ENCODE results near the gene NHS. TPM values are rescaled to one million over a fixed set of nuclear protein-coding genes. Genes with fewer than 3 reads are reported as not detected.

NHS gene
- total and polyA plus RNA-seq, 10 donors, result 0.32 to 3.1 (median 2.1) TPM

- Histone ChIP-seq H3K27ac (no peak overlapping the region), H3K4me1 (no peaks in the 10 kb centered on the region), H3K9me3 (no peaks in the 10 kb centered on the region), H3K36me3 (no peaks in the 10 kb centered on the region), H3K4me3 (no peak overlapping the region), H3K27me3 (replicated peaks in 1 of 7) (no peaks in the 10 kb centered on the region)
- intact Hi-C loops (cut with DNase I; ENCODE audit: low total_unique reads), result no loop called here
- whole genome bisulfite sequencing, 5 donors, result 80 to 95% (median 86%) methylated on average over 5 of the region's 5 CpGs
- TF ChIP-seq, protein P1, sequence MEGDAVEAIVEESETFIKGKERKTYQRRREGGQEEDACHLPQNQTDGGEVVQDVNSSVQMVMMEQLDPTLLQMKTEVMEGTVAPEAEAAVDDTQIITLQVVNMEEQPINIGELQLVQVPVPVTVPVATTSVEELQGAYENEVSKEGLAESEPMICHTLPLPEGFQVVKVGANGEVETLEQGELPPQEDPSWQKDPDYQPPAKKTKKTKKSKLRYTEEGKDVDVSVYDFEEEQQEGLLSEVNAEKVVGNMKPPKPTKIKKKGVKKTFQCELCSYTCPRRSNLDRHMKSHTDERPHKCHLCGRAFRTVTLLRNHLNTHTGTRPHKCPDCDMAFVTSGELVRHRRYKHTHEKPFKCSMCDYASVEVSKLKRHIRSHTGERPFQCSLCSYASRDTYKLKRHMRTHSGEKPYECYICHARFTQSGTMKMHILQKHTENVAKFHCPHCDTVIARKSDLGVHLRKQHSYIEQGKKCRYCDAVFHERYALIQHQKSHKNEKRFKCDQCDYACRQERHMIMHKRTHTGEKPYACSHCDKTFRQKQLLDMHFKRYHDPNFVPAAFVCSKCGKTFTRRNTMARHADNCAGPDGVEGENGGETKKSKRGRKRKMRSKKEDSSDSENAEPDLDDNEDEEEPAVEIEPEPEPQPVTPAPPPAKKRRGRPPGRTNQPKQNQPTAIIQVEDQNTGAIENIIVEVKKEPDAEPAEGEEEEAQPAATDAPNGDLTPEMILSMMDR (IDR thresholded peaks at IDR 0.05 in 8 of 11, conservative IDR thresholded peaks at IDR 0.05 in 3 of 11), result no peak
- no peak for DNase-seq
Observed at GRCh38 chrX:17552044-17552650, 177.1 kb downstream of the NHS start.

- Histone ChIP-seq H3K36me3 (no peaks in the 10 kb centered on the region), H3K27me3 (replicated peaks in 1 of 7) (no peaks in the 10 kb centered on the region), H3K27ac (no peak overlapping the region), H3K9me3 (no peaks in the 10 kb centered on the region), H3K4me1 (no peaks in the 10 kb centered on the region), H3K4me3 (no peak overlapping the region)
- 49 to 84% (median 75%) methylated on average over 6 of the region's 6 CpGs for WGBS, 5 donors
- intact Hi-C loops (cut with DNase I; ENCODE audit: low total_unique reads), result no loop called here
- no peak for DNase-seq
- no peak for TF ChIP-seq POLR2AphosphoS5 (IDR thresholded peaks at IDR 0.05)
- TF ChIP-seq, protein P1 (IDR thresholded peaks at IDR 0.05 in 8 of 11, conservative IDR thresholded peaks at IDR 0.05 in 3 of 11), result no peak
- no peak for TF ChIP-seq POLR2A (IDR thresholded peaks at IDR 0.05)
Observed at GRCh38 chrX:17553469-17553868, 178.5 kb downstream of the NHS start.

DNA sequence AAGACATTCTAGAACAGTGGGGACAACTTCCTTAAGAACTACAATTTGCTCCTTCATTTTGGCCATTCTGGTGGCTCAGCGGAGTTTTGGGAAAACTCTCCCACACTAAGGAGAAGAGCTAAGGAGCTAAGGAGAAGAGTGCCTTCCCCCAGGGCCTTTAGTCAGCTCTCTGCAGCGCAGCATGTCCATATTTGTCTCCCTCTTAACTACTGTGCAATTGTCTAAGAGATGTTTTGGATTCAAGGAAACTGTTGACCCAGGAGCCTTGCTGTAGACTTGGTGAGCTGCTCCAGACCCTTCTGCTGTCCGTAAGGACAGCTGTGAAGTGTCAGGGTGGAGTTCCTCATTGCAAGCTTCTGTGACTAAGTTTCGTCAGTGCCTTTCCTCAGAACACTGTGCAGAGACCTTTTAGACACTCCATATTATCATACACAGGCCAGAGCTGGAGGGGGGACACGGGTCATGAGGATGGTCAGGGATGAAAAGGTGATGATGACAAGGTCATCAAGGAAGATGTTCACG, 179.0 kb downstream of the NHS start:
- Histone ChIP-seq H3K4me1 (no peaks in the 10 kb centered on the region), H3K9me3 (no peaks in the 10 kb centered on the region), H3K4me3 (no peak overlapping the region), H3K27me3 (replicated peaks in 1 of 7) (no peaks in the 10 kb centered on the region), H3K27ac (no peak overlapping the region), H3K36me3 (no peaks in the 10 kb centered on the region)
- intact Hi-C loops (cut with DNase I; ENCODE audit: low total_unique reads), result no loop called here
- 50 to 75% (median 66%) methylated on average over 4 to 6 of the region's 6 CpGs for WGBS, 5 donors
- DNase-seq, result no peak
- TF ChIP-seq, protein P1 (IDR thresholded peaks at IDR 0.05 in 8 of 11, conservative IDR thresholded peaks at IDR 0.05 in 3 of 11), result no peak
- TF ChIP-seq POLR2AphosphoS5 (IDR thresholded peaks at IDR 0.05) (peak in 1 of 3 donors; percentile 27), POLR2A (IDR thresholded peaks at IDR 0.05) (no peak)

- no peaks in the 10 kb centered on the region for H3K27me3 ChIP-seq (replicated peaks in 1 of 7)
- no peaks in the 10 kb centered on the region for H3K36me3 ChIP-seq
- no peak for TF ChIP-seq POLR2A (IDR thresholded peaks at IDR 0.05)
- TF ChIP-seq, protein P1 (IDR thresholded peaks at IDR 0.05 in 8 of 11, conservative IDR thresholded peaks at IDR 0.05 in 3 of 11), result no peak
- TF ChIP-seq POLR2AphosphoS5 (IDR thresholded peaks at IDR 0.05), result no peak
- no peak overlapping the region for H3K4me3 ChIP-seq
- intact Hi-C loops (cut with DNase I; ENCODE audit: low total_unique reads), result no loop called here
- DNase-seq, result no peak
- no peaks in the 10 kb centered on the region for H3K4me1 ChIP-seq
- WGBS, 5 donors, result 61 to 70% (median 67%) methylated on average over 5 of the region's 5 CpGs
- H3K9me3 ChIP-seq, result no peaks in the 10 kb centered on the region
- H3K27ac ChIP-seq, result no peak overlapping the region
Observed at GRCh38 chrX:17554914-17555313, 179.9 kb downstream of the NHS start.
